ENCODE results near the gene ELOVL3. TPM values are rescaled to one million over a fixed set of nuclear protein-coding genes. Genes with fewer than 3 reads are reported as not detected.
A peak's percentile ranks its signal among the peaks of the same experiment; 100 is the strongest.

Gene ELOVL3
- total and polyA plus RNA-seq, 9 of the 15 experiments (the other 6 are each of a cell fraction or from before 2014, with no cell fraction given): 0.32 to 3.3 (median 0.87) TPM

- no peak for FAIRE-seq
Observed at GRCh38 chr10:102242118-102242485, 16.0 kb downstream of the ELOVL3 start.

More at GRCh38 chr10:102242118-102242485, 16.0 kb downstream of the ELOVL3 start:
- H3K36me3 ChIP-seq (ENCODE audit: control insufficient read depth, insufficient read depth, low read length): peaks cover 2% of the 10 kb centered on the region; the same call in 2 of the 3 replicates
- no peaks in the 10 kb centered on the region for H3K9me1 ChIP-seq (ENCODE audit: control insufficient read depth, insufficient read depth, low read length)
- H3K79me2 ChIP-seq (ENCODE audit: control insufficient read depth, insufficient read depth, low read length): peaks cover 19% of the 10 kb centered on the region
- peaks cover 0 to 4% of the 10 kb centered on the region in 2 experiments; a peak in 1 of 5 replicates for H3K27me3 ChIP-seq (ENCODE audit: control insufficient read depth in 2 of 2, insufficient read depth in 2 of 2, low read length in 2 of 2)
- H3K4me3 ChIP-seq: peak overlapping the region; percentile 61
- H3K4me1 ChIP-seq (replicated peaks in 1 of 2; ENCODE audit: control insufficient read depth in 2 of 2, insufficient read depth in 2 of 2, low read length in 2 of 2): peaks cover 13 to 17% of the 10 kb centered on the region in 2 experiments
- TF ChIP-seq TCF3 (CRISPR knock-in tag; IDR thresholded peaks at IDR 0.05): no peak
- TF ChIP-seq MIER1 (IDR thresholded peaks at IDR 0.05; ENCODE audit: low read depth): 0 out of 2 replicates have a peak, but pooled peaks have one; percentile 50
- TF ChIP-seq ZBTB26 (CRISPR knock-in tag; IDR thresholded peaks at IDR 0.05): no peak
- TF ChIP-seq TOE1 (IDR thresholded peaks at IDR 0.05; ENCODE audit: borderline replicate concordance): 0 out of 2 replicates have a peak, but pooled peaks have one; percentile 2
- TF ChIP-seq TOE1 (CRISPR knock-in tag; IDR thresholded peaks at IDR 0.05; ENCODE audit: borderline replicate concordance, low read depth): no peak
- POLR2A ChIA-PET: no interaction called here
- CTCF ChIA-PET (ENCODE audit: low intra/inter-chr PET ratio): no interaction called here
- BruUV-seq (replicated peaks): no TSS peak
- peak overlapping the region; percentile 76 for H2AFZ ChIP-seq (ENCODE audit: low read depth, low read length)
- DNase-seq (ENCODE audit: extremely low read depth in 1 of 4, low spot score in 3 of 4): no peak
- peak overlapping the region; percentile 66 to 94; a peak in 3 of 4 replicates for H3K9ac ChIP-seq (ENCODE audit: insufficient read depth in 1 of 2, low read depth in 2 of 2, low read length in 2 of 2)
- no peak for ATAC-seq
- no peak overlapping the region for H3K27ac ChIP-seq (ENCODE audit: extremely low read depth, low read depth, low read length)
- H4K20me1 ChIP-seq (replicated peaks; ENCODE audit: control insufficient read depth, insufficient read depth, low read length): peaks cover 6% of the 10 kb centered on the region; the same call in 1 of the 2 replicates
- 17% methylated on average over 6 of the region's 7 CpGs for WGBS (ENCODE audit: insufficient coverage, low coverage, missing lambda C conversion rate)
- H3K9me3 ChIP-seq (replicated peaks; ENCODE audit: control insufficient read depth, insufficient read depth, low read depth, low read length): no peaks in the 10 kb centered on the region
- peak overlapping the region; percentile 87 for H3K4me2 ChIP-seq (ENCODE audit: insufficient read depth, low read length)
- intact Hi-C loops (cut with micrococcal nuclease) (no loop called here), in situ Hi-C loops (cut with MboI) (loop anchor here (25.0 kb wide), 1 partner anchor 345 kb away; no protein-coding TSS in a partner anchor)

Measured in K562 (cell line).